Activated CD8-positive, alpha-beta memory T cell treated with anti-CD3 and anti-CD28 coated beads for 4 hours (primary cell): ENCODE results near the gene NAA80.
A peak's percentile ranks its signal among the peaks of the same experiment; 100 is the strongest.

ENCODE experiments used
- DNase-seq, 2 donors: peaks; one replicate each; pipeline ENCODE4 v3.0.0-alpha.2; 2020; ENCODE audit warnings: low read depth in 2 of 2

Gene NAA80, protein sequence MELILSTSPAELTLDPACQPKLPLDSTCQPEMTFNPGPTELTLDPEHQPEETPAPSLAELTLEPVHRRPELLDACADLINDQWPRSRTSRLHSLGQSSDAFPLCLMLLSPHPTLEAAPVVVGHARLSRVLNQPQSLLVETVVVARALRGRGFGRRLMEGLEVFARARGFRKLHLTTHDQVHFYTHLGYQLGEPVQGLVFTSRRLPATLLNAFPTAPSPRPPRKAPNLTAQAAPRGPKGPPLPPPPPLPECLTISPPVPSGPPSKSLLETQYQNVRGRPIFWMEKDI

DNA sequence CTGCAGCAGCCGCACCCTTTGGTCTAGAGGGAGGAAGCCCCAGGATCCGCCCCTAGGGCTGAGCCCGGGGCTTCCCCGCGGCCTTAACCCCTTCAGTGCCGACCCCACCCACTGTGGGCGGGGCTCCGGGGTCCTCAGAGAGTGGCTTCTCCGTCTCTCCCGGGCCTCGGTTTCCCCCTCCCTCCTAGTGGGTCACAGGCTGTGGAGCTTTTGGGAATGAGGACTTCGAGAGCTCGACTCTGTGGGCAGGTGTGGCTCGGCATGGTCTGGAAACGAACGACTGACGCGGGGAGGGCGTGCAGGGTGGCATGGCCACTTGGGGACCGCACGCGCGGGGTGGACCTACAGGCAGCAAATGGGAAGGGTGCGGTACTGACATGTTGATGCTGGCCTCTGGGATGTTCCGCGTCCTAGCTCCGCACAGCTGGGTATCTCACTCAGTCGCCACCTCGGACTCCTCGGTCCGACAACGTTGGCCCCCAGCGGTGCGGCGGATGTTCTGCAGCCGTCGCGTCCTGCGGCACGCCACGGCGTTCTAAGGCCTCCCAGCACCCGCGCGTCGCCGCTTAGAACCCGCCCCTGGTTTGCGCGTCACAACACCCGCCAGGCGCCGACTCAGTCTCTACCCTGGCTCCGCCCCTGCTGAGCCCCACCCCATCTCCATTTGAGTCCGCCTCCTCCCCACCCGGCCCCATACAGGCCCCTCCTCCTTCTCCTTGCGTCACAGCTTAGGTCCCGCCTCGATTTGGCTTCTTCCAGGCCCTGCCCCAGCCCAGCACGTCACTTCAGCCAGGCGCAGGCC, at the start of gene NAA80, which contains the start of gene HYAL3:
Gene NAA80, minus strand, starts transcription at position 570 of the 802 bp plus-strand sequence. CDS start 1,942 bp downstream, outside the sequence.
Gene HYAL3, minus strand, starts transcription at position 570 of the 802 bp plus-strand sequence. CDS start 3,803 bp downstream, outside the sequence.
- DNase-seq, result peak; percentile 99

DNA sequence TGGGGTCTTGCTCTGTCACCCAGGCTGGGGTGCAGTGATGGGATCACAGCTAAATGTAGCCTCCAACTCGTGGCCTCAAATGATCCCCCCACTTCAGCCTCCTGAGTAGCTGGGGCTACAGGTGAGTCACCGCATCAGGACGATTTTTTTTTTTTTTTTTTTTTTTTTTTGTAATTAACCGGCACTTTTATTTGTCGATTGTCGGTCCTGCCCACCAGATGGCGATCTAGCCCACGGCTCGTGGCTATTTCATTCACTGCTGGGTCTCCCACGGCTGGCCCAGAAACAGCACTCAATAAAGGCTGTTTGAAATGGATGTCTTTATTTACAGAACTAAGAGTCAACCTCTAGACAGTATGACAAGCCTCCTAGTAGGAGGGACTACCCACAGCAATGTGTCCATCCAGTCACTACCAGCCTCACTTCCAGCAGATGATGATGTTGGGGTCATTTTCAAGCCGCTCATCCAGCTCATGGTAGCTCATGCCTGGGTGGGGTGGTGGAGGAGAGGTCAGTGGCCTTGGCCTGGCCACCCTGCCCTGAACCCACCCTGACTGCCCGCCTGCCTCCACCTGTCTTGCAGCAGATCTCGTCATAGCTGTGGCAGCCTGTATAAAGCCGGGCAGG, 48.1 kb upstream of the NAA80 start:
- DNase-seq, result peak; percentile 54 to 63

DNA sequence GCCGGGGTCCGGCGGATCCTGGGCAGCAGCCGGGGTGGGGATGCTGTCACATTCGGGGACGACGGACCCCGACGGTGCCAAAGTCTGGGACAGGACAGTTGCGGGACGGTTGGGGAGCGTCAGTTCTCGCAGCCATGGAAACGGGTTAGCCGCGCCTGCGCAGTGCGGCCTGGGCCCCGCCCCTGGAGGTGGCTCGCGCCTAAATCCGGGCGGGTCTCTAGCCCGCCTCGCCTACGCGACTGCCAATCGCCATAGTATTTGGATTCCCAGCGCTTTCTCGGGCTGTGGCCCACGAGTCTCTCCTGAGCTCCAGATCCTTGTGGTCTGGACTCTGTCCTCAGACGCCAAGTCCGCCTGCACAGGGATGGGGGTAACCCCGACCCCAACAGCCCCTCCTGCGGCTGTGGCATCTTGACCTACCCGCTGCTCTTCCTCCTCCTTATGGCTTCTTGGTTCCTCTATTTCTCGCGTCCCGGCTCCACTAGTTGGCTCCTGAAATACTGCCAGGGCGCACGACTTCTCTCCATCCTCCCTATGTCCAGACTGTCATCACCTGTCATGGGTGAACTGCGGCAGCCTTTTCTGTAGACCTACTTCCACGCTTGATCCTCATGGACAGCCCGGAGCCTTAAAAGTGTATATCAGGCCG, 46.5 kb upstream of the NAA80 start, which contains the start of gene ZMYND10:
Gene ZMYND10, minus strand, starts transcription at position 147 of the 649 bp plus-strand sequence. CDS start 153 bp downstream, outside the sequence.
- DNase-seq, result peak; percentile 35 to 45

DNA sequence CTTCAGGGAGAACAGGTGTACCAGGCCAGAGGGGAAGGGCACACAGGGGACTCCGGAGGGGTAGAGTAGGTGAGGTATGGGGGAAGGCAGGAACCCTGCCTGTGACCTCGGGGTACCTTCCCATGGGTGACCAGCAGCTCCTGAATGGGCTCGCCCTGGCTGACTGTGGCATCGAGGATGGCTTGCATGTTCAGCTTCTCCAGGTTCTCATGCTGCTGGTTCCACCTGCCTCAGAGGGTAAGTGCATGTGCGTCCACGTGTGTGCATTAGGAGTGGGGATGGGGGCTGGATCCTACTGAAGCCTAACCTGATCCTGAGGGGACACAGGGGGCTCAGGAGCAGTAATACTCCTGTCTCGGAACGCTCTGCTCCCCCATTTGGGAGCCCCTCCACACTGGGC, 45.8 kb upstream of the NAA80 start:
- DNase-seq, result no peak

DNA sequence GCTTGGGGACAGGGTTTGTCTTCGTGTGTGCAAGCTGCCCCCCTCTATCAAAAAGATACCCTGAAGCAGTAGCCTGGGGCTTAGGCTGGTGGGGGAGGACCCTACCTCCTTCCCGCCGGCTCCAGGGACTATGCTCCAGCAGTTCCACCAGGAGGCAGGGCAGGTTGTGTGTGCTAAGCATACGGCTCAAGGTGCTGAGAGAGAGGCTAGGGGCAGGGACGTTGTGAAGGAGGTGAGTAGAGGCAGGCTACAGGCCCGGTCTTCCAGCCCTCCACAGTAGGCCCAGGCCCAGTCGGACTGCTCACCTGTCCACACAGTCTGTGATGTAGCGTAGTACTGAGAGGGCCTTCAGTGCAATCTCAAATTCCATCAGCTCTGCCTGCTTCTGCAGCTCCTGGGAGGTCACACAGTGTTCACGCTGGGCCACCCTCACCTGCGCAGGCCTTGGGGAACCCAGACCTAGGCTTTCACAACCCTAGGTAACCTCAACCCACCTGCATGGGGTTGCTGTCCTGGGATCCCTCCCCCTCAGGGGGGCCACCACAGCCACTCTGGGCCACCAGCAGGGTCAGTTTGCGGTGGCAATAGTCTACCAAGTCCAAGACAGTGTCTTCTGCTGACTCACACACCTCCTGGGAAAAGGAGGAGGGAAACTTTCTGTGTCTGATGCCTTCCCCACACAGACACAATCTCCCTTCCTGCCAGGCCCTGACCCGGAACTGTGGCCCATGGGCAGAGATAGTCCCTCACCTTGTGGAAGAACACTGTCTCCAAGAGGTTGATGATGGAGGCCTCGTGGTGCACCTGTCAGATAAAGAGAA, 43.8 kb upstream of the NAA80 start:
- no peak for DNase-seq

DNA sequence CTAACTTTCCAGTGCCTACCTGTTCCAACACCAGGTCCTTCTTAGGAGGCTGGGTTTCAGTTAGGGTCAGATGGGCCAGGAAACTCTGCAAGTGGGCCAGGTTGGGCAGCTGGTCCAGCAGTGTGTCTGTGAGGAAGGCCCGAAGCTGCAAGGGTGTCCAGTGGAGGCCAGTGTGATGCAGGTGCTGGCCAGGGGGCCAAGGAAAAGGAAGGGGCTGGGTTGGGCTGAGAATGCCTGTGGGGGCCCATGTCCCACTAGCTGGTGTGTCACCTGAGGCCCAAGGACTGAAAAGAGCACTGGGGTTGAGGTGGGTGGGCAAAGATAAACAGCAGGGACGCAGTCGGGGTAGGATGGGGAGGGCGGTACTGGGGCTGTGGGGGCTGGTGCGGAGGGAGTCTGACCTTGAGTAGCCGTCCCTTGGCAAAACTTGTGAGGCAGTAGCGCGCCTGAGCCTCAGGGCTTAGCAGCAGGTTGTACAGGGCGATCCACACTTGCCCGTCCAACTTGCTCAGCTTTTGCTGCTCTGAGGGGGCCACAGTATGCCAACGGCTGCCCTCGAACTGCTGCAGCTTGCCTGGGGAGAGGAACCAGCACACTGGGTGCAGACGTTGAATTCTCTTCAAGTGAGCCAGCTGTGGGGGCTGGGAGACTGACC, 42.9 kb upstream of the NAA80 start:
- DNase-seq, result no peak

DNA sequence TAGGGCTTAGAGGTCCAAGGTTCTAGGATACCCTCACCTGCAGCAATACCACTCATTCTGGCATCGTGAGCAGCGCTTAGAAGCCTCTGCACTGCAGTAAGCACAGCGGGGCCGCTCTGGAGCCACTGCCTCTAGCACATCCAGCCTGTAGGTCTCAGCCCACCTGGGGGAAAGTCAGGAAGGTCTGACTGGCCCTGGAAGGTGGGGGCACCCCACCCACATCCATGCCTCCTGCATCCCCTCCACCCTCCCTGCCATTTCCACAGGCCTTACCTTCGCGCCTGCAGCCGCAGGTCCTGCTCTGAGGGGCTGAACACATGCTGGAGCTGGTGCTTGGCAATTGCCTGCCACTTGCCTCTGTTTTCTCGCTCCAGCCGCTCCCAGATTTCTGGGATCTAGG, 42.3 kb upstream of the NAA80 start:
- DNase-seq, result no peak

DNA sequence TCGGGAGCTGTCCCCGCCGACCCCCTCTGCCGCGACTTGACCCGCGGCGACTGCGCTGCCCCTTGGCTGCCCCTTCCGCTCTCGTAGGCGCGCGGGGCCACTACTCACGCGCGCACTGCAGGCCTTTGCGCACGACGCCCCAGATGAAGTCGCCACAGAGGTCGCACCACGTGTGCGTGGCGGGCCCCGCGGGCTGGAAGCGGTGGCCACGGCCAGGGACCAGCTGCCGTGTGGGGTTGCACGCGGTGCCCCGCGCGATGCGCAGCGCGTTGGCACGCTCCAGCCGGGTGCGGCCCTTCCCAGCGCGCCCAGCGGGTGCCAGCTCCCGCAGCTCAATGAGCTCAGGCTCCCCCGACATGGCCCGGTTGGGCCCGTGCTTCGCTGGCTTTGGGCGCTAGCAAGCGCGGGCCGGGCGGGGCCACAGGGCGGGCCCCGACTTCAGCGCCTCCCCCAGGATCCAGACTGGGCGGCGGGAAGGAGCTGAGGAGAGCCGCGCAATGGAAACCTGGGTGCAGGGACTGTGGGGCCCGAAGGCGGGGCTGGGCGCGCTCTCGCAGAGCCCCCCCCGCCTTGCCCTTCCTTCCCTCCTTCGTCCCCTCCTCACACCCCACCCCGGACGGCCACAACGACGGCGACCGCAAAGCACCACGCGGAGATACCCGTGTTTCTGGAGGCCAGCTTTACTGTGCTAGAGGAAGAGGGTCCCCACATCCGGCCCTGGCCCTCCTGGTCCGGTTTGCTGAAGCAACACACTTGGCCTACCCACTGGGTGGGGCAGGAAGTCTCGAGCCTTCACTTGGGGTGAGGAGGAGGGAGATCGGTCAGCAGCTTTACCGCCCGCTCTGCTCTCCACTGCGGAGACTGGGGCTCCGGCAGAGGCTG, 41.5 kb upstream of the NAA80 start, which contains the start of gene RASSF1:
Gene RASSF1, minus strand, starts transcription at position 389 of the 882 bp plus-strand sequence. Its CDS starts 31 bp downstream, at position 358.
- DNase-seq, result peak in 1 of 2 donors; percentile 41

DNA sequence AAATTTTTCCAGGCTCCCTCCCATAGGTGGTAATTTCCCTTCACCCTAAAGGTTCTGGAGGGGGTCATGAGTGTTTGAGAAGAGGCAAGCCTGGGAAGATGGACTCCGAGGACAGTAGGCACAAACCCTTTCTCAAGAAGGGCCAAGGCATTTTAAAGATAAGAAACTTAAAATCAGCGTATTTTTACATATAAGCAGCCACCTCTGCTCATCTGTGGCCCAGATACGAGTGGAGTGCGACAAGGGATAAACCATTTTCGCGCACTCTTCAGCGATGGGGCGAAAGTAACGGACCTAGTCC, 40.9 kb upstream of the NAA80 start:
- no peak for DNase-seq

DNA sequence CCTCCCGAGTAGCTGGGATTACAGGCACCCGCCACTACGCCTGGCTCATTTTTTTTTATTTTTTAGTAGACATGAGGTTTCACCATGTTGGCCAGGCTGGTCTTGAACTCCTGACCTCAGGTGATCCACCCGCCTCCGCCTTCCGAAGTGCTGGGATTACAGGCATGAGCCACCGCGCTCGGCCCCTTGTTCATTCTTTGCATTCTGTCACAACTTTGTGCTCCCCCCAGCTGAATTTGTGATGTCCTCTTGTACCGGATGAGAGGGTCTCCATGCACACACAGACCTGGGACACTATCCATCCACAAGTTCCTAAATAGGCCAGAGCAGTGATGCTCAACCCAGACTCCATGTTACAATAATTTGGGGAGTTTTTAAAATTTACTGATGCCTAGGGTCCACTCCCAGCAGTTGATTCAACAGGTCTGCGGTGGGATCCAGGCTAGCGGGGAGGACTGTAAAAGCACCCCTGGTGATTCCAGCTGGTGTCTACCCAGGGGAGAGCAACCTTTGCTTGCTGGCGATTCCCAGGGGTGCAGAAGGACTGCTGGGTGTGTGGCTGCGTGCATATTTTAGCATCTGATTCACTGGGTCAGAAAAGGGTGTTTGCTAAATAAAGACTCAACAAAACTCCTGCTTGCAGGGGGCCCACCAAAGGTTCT, 40.4 kb upstream of the NAA80 start:
- DNase-seq, result no peak

DNA sequence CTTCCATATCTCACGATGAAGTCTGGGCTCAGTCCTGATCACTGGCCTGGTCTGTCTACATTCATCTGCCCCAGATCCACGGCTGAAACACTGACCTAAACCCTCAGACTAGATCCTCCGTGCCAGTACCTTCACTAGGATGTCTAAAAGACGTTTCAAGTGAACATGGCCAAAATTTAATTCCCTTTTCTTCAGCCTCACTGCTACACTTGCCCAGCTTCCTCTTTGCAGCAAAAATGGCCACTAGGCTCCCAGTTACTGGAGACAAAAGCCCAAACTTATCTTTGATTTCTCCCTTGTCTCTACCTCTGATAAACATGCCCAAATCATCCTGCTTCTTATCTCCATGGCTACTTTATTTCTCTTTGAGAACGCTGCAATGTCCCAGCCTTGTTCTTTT, 39.8 kb upstream of the NAA80 start:
- no peak for DNase-seq

DNA sequence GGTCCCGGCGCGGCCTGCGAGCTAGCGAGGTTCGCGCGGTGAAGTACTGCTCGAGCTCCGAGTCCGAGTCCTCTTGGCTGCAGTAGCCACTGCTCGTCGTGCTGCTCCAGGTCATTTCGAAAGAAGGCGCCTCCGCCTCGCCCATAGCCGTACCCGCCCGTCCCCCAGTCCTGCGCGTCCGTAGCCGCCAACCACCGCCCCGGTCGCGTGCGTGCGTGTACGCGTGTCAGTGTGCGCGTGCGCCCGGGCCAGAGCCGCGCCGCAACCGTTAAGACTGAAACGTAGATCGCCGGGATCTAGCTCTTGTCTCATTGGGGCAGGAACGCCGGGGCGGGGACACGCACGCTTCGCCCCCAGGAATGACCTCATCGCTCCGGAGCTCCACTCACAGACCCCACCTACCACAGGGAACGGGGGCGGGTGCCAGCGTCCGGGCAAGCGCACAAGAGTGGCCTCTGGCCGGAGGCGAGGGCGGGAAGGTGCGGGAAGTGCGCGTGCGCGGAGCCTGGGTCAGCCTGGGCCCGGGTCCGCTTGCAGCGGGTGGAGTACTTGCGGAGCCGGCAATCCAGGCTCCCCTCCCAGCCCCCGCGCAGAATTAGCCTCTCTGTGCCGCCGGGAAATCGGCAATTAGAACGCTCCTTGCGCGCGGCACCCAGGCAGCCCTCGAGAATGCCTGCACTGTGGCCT, 38.1 kb upstream of the NAA80 start:
- DNase-seq, result peak; percentile 89 to 93

DNA sequence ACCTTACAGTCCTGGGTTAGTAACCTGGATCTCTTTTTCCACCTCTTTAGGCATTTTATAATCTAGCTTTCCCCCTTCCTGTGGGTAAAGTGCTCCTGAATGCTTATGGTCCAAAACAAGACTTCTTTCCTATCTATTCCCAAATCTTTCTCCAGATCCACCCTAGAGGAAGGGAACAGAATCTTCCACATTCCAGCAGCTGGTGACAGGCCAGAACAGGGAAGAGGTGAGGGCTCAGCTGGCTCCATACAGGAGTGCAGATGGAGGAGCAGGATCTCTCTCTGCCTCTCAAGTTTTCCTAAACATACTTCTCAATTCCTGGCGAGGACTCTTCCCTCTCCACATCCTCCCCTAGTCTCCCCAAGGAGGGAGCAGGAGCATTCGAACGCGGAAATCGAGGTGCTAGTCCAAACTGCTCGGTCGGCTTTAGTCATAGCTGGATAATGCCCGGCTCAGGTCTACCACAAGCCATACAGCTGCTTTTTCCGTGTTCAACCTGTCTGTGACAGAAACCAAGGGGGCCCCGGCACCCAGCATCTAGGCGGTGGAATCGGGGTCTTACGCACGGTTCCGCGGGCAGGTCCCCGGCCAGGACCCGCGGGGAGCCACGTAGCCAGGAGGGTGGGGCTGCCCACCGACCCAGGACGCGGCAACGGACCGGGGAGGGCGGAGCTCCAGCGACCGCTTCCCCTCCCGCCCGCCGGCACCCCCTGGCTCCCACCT, 37.4 kb upstream of the NAA80 start:
- DNase-seq, result no peak

DNA sequence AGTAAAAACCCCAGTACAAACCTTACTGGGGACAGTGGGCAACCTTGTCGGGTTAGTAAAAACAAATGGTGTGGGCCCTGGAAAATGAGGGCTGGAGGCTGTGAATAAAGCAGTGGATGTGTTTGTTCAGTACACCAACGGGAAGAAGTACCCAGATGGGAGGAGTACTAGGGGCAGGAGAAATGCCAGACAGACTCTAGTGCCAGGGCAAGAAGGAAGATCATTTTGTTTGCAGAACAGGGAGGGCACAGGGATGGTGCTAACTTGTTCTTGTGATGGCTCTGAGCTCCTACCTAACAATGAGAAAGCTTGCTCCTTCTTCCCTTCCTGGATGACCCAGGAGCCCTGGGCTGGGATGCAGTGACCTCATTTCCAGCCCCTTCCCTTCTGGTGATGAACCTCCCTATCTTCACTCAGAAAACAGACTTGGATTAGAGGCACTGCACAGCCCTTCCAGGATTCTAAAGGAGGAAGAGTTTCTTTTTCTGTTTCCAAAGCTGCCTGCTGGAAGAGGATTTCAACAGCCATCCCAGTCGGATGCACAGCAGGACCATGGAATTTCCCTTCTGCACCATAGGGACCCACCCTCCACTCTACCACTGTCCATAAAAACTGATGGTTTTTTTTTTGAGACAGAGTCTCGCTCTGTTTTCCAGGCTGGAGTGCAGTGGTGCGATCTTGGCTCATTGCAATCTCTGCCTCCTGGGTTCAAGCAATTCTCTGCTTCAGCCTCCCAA, 35.3 kb upstream of the NAA80 start:
- no peak for DNase-seq

DNA sequence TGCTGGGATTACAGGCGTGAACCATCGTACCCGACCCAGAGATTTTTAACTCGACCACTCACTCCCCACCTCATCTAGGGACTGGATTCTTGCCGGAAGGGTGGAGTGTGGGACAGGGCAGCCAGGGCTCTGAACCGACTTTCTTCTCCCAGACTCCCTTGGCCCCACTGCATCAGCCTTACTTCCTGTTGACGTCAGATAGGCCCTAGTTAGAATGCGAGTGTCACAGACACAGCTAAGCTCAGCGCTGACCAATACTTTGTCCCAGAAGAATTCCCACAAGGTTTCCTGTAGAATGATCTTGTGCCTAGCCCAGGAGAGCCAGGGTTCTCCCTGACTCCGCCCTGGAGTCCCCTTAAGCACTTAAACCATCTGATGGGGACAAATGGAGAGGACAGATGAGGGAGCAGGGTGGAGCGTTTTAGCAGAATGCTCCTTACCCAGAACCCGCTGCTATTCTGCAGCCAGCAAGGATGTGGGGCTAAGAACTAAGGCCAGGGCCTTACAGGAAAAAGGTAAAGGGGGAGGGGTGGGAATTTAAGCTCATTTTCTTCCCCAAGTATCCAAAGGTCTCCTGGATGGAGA, 34.6 kb upstream of the NAA80 start:
- DNase-seq, result no peak

DNA sequence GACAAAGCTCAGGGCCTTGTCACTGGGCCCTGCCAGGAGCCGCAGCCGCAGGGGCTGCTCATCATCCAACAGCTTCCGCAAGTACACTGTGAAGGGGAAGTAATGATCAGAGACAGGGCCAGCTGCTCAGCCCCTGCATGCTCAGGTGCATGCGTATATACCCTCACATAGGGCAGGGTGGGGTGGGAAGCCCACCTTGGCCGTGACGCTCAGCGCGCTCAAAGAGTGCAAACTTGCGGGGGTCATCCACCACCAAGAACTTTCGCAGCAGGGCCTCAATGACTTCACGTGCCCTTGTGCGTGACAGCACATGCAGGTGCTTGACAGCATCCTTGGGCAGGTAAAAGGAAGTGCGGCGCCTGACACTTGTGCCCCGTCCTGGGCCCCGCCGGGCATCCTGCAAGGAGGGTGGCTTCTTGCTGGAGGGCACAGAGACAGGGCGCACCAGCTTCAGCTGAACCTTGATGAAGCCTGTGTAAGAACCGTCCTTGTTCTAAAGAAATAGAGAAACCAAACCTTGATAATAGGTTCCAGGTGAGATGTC, 32.2 kb upstream of the NAA80 start:
- no peak for DNase-seq
